AG04449 (cell line): ENCODE measurements around the gene NTPCR.

ENCODE experiments used
- CTCF ChIA-PET: fragments of 350-600 bp; formaldehyde crosslinking; extraction: SDS; loops from one replicate; lab custom pipeline; 2021; ENCODE audit warnings: antibody characterized with exemption; lab: Yijun Ruan, JAX
- POLR2A ChIA-PET: fragments of 400-600, 350-600 bp; formaldehyde crosslinking; extraction: SDS; loops from one replicate; lab custom pipeline; 2020; ENCODE audit warnings: antibody characterized with exemption, inconsistent platforms; lab: Yijun Ruan, JAX
- DNase-seq: peaks from one replicate; pipeline ENCODE4 v3.0.0-alpha.2; 2010; ENCODE audit warnings: low read depth, low spot score
- H3K4me3 ChIP-seq: 2 replicates; pipeline ENCODE4 v1.5.1; 2011; ENCODE audit warnings: low read depth, mild to moderate bottlenecking, control low read depth, low read length
- TF ChIP-seq, protein P1 (sequence below): IDR thresholded peaks from one replicate; pipeline ENCODE4 v1.5.1; 2011; ENCODE audit warnings: mild to moderate bottlenecking, moderate library complexity, low read length, control low read depth, inconsistent platforms; ENCODE audit not compliant: insufficient read depth; ENCODE audit errors: missing control alignments

NTPCR gene

DNA sequence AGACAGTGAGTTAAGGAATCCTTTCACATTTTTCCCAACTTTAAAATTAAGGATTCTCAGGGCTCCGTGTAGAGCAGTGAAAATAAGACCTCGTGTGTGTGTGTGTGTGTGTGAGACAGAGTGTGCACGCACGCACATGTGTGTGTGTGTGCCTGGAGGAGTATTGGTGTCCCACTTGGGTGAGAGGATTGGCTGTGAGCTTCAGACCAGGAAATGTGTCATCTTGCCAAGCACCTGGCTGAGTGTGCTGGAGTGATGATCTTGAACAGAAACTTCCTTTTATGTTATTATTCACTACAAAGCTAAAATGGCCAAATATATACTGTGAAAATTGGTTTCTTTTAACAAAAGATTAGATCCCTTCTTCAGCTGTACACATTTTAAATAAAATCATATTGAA is 35.2 kb upstream of the NTPCR start:
- DNase-seq: no peak
- no peak overlapping the region for H3K4me3 ChIP-seq
- CTCF ChIA-PET: no interaction called here
- TF ChIP-seq, protein P1, sequence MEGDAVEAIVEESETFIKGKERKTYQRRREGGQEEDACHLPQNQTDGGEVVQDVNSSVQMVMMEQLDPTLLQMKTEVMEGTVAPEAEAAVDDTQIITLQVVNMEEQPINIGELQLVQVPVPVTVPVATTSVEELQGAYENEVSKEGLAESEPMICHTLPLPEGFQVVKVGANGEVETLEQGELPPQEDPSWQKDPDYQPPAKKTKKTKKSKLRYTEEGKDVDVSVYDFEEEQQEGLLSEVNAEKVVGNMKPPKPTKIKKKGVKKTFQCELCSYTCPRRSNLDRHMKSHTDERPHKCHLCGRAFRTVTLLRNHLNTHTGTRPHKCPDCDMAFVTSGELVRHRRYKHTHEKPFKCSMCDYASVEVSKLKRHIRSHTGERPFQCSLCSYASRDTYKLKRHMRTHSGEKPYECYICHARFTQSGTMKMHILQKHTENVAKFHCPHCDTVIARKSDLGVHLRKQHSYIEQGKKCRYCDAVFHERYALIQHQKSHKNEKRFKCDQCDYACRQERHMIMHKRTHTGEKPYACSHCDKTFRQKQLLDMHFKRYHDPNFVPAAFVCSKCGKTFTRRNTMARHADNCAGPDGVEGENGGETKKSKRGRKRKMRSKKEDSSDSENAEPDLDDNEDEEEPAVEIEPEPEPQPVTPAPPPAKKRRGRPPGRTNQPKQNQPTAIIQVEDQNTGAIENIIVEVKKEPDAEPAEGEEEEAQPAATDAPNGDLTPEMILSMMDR: no peak
- POLR2A ChIA-PET: no interaction called here

DNA sequence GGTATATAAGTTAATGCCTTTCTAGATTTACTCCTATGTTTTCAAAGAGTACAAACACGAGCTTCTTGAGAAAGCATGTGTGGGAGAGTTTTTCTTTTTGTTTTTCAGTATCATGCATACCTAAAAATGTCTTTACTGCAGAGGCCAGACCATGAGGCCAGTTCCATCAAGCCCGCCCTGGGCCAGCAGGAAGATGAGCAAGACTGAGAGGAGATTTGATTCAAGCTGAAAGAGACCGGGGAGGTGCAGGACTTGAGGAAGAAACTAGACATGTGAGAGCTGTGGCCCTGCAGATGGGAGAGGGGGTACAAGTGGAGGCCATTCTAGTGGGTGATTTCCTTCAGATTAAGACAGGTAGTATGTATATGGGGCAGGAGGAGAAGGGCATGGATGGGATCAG is 33.4 kb upstream of the NTPCR start:
- DNase-seq: no peak
- ChIA-PET POLR2A (no interaction called here), CTCF (no interaction called here)
- H3K4me3 ChIP-seq: no peak overlapping the region
- TF ChIP-seq, protein P1: no peak

DNA sequence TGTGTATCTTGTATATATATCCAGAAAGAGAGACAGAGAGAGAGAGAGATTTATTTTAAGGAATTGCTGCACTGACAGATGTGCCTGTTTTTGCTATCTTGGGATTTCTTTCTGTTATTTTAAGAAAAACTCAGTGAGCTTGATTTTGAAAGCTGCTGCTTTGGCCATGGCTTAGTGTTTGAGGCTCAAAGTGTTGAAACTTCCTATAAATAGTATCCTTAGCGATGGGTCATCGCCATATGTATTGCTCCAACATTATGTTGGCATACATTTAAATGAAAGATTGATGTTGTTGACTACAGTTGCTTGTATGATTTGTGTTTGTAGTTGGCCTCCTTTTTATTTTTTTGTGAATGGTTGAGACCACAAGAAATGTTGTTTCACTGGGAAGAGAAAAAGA is 29.0 kb upstream of the NTPCR start:
- ChIA-PET CTCF (no interaction called here), POLR2A (no interaction called here)
- no peak overlapping the region for H3K4me3 ChIP-seq
- TF ChIP-seq, protein P1: no peak
- DNase-seq: no peak

DNA sequence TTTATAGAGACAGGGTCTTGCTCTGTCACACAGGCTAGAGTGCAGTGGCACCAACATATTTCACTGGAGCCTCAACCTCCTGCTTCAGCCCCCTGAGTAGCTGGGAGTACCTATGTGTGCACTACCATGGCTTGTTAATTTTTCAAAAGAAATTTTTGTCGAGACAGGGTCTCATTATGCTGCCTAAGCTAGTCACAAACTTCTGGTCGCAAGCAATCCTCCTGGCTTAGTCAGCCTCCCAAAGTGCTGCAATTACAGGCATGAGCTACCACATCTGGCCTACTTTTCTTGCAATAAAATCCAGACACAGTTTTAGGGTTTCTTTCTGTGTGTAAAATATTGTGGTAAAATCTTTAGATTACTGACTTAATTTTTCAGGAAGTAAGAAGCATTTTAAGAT is 27.9 kb upstream of the NTPCR start:
- ChIA-PET CTCF (interaction anchor here (0.8 kb wide), 1 partner anchor 68 kb away, joined by 3 read pairs; no protein-coding TSS in a partner anchor), POLR2A (no interaction called here)
- DNase-seq: peak; percentile 5
- TF ChIP-seq, protein P1: no peak
- H3K4me3 ChIP-seq: no peak overlapping the region

DNA sequence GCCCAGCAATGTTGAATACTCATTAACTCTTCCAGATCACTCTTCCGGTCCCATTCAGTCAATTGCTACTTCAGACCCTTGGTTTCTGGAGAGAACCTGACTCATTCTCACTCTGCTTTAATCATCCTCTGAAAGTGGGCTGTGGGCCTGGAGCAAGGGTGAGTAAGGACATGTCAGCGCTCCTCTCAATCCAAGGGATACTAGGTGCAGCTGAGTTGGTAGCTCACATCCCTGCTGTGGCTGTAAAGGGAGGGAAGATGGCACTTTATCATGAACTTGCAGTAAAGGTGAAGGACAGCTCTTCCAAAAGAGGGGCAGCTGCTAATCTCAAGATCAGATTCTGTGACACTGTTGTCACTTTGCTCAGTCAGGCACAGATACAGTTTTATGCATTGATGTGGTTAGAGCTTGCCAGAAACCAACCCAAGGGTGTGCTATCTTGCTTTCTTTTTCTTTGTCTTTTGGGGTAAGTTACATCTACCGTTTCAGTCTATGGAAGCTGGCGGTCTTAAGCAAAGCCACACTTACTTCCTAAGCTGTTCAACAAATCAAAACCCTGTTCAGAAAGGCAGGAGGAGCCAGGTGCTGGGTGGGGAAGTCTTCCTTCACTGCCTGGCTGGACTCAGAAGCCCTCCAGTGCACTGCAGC is 26.5 kb upstream of the NTPCR start:
- POLR2A ChIA-PET: no interaction called here
- CTCF ChIA-PET: no interaction called here
- H3K4me3 ChIP-seq: no peak overlapping the region
- no peak for DNase-seq
- TF ChIP-seq, protein P1: no peak

DNA sequence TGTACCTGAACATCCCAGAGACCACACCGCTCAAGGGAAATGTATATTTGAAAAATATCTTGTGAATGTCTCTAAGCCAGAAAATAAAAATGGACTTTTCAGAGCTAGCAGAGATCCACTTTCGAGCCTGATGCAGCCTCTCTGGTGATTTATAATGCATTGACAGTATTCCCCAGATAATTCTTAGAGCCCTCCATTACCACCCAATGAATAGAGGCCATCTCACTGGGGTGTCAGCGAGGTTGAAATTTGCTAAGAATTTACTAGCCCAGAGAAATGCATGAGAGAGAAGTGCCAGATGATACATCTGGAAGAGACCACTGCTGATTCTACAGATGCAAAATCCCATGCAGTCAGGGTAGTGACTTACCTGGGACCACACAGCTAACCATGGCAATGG is 25.5 kb upstream of the NTPCR start:
- DNase-seq: no peak
- ChIA-PET POLR2A (no interaction called here), CTCF (no interaction called here)
- no peak overlapping the region for H3K4me3 ChIP-seq
- TF ChIP-seq, protein P1: no peak
